K562 (cell line): Measurements from ENCODE around the gene OTP. TPM values are rescaled to one million over a fixed set of nuclear protein-coding genes. Genes with fewer than 3 reads are reported as not detected.

Experiments used
- ATAC-seq: fragments of 200-7000 bp; cut with Tn5 transposase; 3 replicates; pipeline ENCODE4 v1.9.1; 2020; ENCODE audit warnings: moderate library complexity
- BruUV-seq: library from RNA; stranded (reverse); fragments of 400-500 nt; replicated peaks from 2 replicates; lab custom pipeline; 2021; lab: Mats Ljungman, UMichigan
- CTCF ChIA-PET: fragments of 300-600 bp; formaldehyde crosslinking; extraction: SDS; loops from one replicate; lab custom pipeline; 2021; ENCODE audit warnings: low intra/inter-chr PET ratio; lab: Yijun Ruan, JAX
- POLR2A ChIA-PET: fragments of 300-600, 350-650 bp; sonication (Branson Sonifier 250); formaldehyde crosslinking; extraction: SDS; loops from one replicate; lab custom pipeline; 2021; ENCODE audit warnings: antibody characterized with exemption, inconsistent platforms; lab: Yijun Ruan, JAX
- DNase-seq, 4 experiments: peaks; one replicate each; pipeline versions ENCODE4 v3.0.0 to v3.0.0-alpha.2; 2011 to 2018; ENCODE audit warnings: low spot score in 3 of 4, mixed read lengths in 3 of 4; ENCODE audit errors: extremely low read depth in 1 of 4
- FAIRE-seq: peaks from 2 replicates; lab custom pipeline; 2011; peaks lifted over from hg19 to GRCh38; lab: Jason Lieb, UNC
- H2AFZ ChIP-seq: 2 replicates; pipeline ENCODE4 v1.6.0; 2011; ENCODE audit warnings: low read depth, low read length, control low read depth, inconsistent platforms
- H3K27ac ChIP-seq: fragments of 200-600 bp; 3 replicates; pipeline ENCODE4 v1.8.0; 2011; ENCODE audit warnings: low read depth, mild to moderate bottlenecking, control low read depth, inconsistent platforms, low read length, moderate library complexity, mixed read lengths; ENCODE audit errors: extremely low read depth
- H3K27me3 ChIP-seq, 2 experiments: fragments of 300-600 bp in 1 of 2; 2 replicates in 1 of 2; 3 replicates in 1 of 2; pipeline versions ENCODE4 v1.6.0 to v1.8.0; 2011; ENCODE audit warnings: inconsistent platforms in 2 of 2, low read length in 2 of 2, mild to moderate bottlenecking in 1 of 2, mixed read lengths in 1 of 2, moderate library complexity in 1 of 2; ENCODE audit not compliant: control insufficient read depth in 2 of 2, insufficient read depth in 2 of 2
- H3K36me3 ChIP-seq: fragments of 300-600 bp; 3 replicates; pipeline ENCODE4 v1.8.0; 2011; ENCODE audit warnings: mild to moderate bottlenecking, low read length, inconsistent platforms; ENCODE audit not compliant: control insufficient read depth, insufficient read depth
- H3K4me1 ChIP-seq, 2 experiments: fragments of 200-600 bp in 1 of 2; replicated peaks in 1 of 2; 2 replicates in 1 of 2; 3 replicates in 1 of 2; pipeline versions ENCODE4 v1.5.1 to v1.8.0; 2011; ENCODE audit warnings: inconsistent platforms in 2 of 2, low read length in 2 of 2, mild to moderate bottlenecking in 1 of 2, mixed read lengths in 1 of 2, moderate library complexity in 1 of 2; ENCODE audit not compliant: control insufficient read depth in 2 of 2, insufficient read depth in 2 of 2
- H3K4me2 ChIP-seq: 2 replicates; pipeline ENCODE4 v1.6.1; 2011; ENCODE audit warnings: low read length, control low read depth, inconsistent platforms, mixed read lengths; ENCODE audit not compliant: insufficient read depth
- H3K4me3 ChIP-seq: fragments of 200-600 bp; sonication (generic), shearing (Covaris generic); 2 replicates; pipeline ENCODE4 v1.5.1; 2016; ENCODE audit warnings: control low read depth, inconsistent platforms
- H3K79me2 ChIP-seq: fragments of 200-600 bp; 3 replicates; pipeline ENCODE4 v1.8.0; 2011; ENCODE audit warnings: low read length, inconsistent platforms; ENCODE audit not compliant: control insufficient read depth, insufficient read depth
- H3K9ac ChIP-seq, 2 experiments: 2 replicates each; pipeline versions ENCODE4 v1.6.0 to v1.6.1; 2011; ENCODE audit warnings: low read depth in 2 of 2, low read length in 2 of 2, control low read depth in 1 of 2, inconsistent platforms in 1 of 2, mild to moderate bottlenecking in 1 of 2, mixed read lengths in 1 of 2; ENCODE audit not compliant: insufficient read depth in 1 of 2
- H3K9me1 ChIP-seq: one replicate; pipeline ENCODE4 v1.6.0; 2011; ENCODE audit warnings: inconsistent platforms, mild to moderate bottlenecking, low read length, moderate library complexity; ENCODE audit not compliant: control insufficient read depth, insufficient read depth
- H3K9me3 ChIP-seq: replicated peaks from 2 replicates; pipeline ENCODE4 v1.5.1; 2011; ENCODE audit warnings: low read depth, low read length, inconsistent platforms; ENCODE audit not compliant: control insufficient read depth, insufficient read depth
- H4K20me1 ChIP-seq: replicated peaks from 2 replicates; pipeline ENCODE4 v1.6.1; 2011; ENCODE audit warnings: low read length, inconsistent platforms, mixed read lengths; ENCODE audit not compliant: control insufficient read depth, insufficient read depth
- CHD1 ChIP-seq: fragments of 200-600 bp; sonication (generic); IDR thresholded peaks from one replicate; pipeline ENCODE4 v1.6.1; 2012; ENCODE audit warnings: mild to moderate bottlenecking, moderate library complexity, low read length, inconsistent platforms
- FOXJ2 ChIP-seq: fragments of 200-800 bp; sonication (Bioruptor generic); IDR thresholded peaks from 2 replicates; pipeline ENCODE4 v1.6.1; 2016; ENCODE audit warnings: missing genetic modification characterization, missing compliant biosample characterization
- FOXP4 ChIP-seq: sonication (generic); formaldehyde crosslinking; IDR thresholded peaks from 2 replicates; pipeline ENCODE4 v1.8.0; 2022; ENCODE audit warnings: mild to moderate bottlenecking, missing genetic modification reagents, borderline replicate concordance
- GTF2B ChIP-seq: IDR thresholded peaks from 2 replicates; pipeline ENCODE4 v1.6.1; 2011; ENCODE audit not compliant: insufficient read length; ENCODE audit errors: extremely low read depth
- MTA3 ChIP-seq: fragments of 450-650 bp; formaldehyde crosslinking; IDR thresholded peaks from 2 replicates; pipeline ENCODE4 v1.6.1; 2017; ENCODE audit warnings: mild to moderate bottlenecking, borderline replicate concordance
- POLR2G ChIP-seq: fragments of 200-400 bp; formaldehyde crosslinking; IDR thresholded peaks from 2 replicates; pipeline ENCODE4 v1.6.1; 2017; ENCODE audit warnings: low read depth, mild to moderate bottlenecking, antibody characterized with exemption, low read length, moderate library complexity
- RAD21 ChIP-seq, 2 experiments: fragments of 250-450 bp in 1 of 2; fragments of 450-650 bp in 1 of 2; sonication (Bioruptor Pico) in 1 of 2; formaldehyde crosslinking in 1 of 2; IDR thresholded peaks in 1 of 2; conservative IDR thresholded peaks in 1 of 2; 2 replicates each; pipeline versions ENCODE4 v1.4.0 to v1.8.0; 2020 to 2022; ENCODE audit warnings: mild to moderate bottlenecking in 2 of 2, moderate library complexity in 1 of 2
- SLC30A9 ChIP-seq: fragments of 250-450 bp; sonication (Bioruptor Pico); IDR thresholded peaks from 2 replicates; pipeline ENCODE4 v1.8.0; 2022; ENCODE audit warnings: mild to moderate bottlenecking, moderate library complexity
- TAF15 ChIP-seq: fragments of 200-400 bp; formaldehyde crosslinking; IDR thresholded peaks from 2 replicates; pipeline ENCODE4 v1.6.1; 2017; ENCODE audit warnings: mild to moderate bottlenecking, low read depth, low read length, moderate library complexity
- TGIF2 ChIP-seq: sonication (generic); formaldehyde crosslinking; IDR thresholded peaks from 2 replicates; pipeline ENCODE4 v1.8.1; 2022; ENCODE audit warnings: mild to moderate bottlenecking, missing genetic modification reagents, moderate library complexity
- ZNF23 ChIP-seq: fragments of 250-450 bp; sonication (Bioruptor Pico); IDR thresholded peaks from 2 replicates; pipeline ENCODE4 v1.4.0; 2020; ENCODE audit warnings: mild to moderate bottlenecking
- WGBS: fragments of 100-300 bp; shearing (Covaris generic); methylation state at CpG from one replicate; pipeline ENCODE4 v1.1.6; 2016; ENCODE audit warnings: low coverage, mixed read lengths; ENCODE audit not compliant: insufficient coverage; ENCODE audit errors: missing lambda C conversion rate; 5-methylcytosine and 5-hydroxymethylcytosine counted together
- in situ Hi-C: fragments of 300-500 bp; cut with MboI; formaldehyde crosslinking; loops from 4 replicates; pipeline ENCODE4 v1.15.0; 2018; ENCODE audit warnings: inconsistent platforms, mixed read lengths
- intact Hi-C: fragments of 100-400 bp; cut with micrococcal nuclease; formaldehyde crosslinking; loops from 2 replicates; pipeline ENCODE4 v1.14.2; 2022
- polyA plus RNA-seq, 8 experiments: library from polyadenylated mRNA; depleted of rRNA in 4 of 8; stranded (reverse) in 5 of 8; unstranded in 3 of 8; fragments of >200 nt; fragmentation: Nextera tagmentation in 2 of 8; fragmentation: Illumina TruSeq in 1 of 8; extraction: Ambion mirVana in 2 of 8; extraction: Trizol in 1 of 8; gene quantifications; 2 replicates each; pipeline versions ENCODE4 v1.2.1 to v1.2.3, GENCODE V29; 2011 to 2014; ENCODE audit warnings: inconsistent platforms in 1 of 8, missing spikeins in 1 of 8
- total RNA-seq, 7 experiments: library from RNA; depleted of rRNA in 6 of 7; stranded (reverse); fragments of >200 nt in 6 of 7; fragmentation: Illumina TruSeq in 2 of 7; extraction: Trizol in 2 of 7; gene quantifications; 2 replicates each; pipeline versions ENCODE4 v1.2.1 to v1.2.3, GENCODE V29; 2011 to 2021; ENCODE audit warnings: low replicate concordance in 1 of 7
- TF ChIP-seq, protein P1 (sequence below): sonication (generic); formaldehyde crosslinking; IDR thresholded peaks from 2 replicates; pipeline ENCODE4 v1.4.0; 2020; ENCODE audit warnings: mild to moderate bottlenecking, missing genetic modification reagents
- TF ChIP-seq, protein P2 (sequence below): fragments of 450-650 bp; IDR thresholded peaks from 2 replicates; pipeline ENCODE4 v1.6.1; 2018; ENCODE audit warnings: mild to moderate bottlenecking, low read depth; ENCODE audit not compliant: partially characterized antibody

OTP gene
- total and polyA plus RNA-seq, 9 of the 15 experiments (the other 6 are each of a cell fraction or from before 2014, with no cell fraction given) = 0.04 to 0.16 (median 0.06) TPM; not detected in 4

- Histone ChIP-seq H3K27ac (no peak overlapping the region), H2AFZ (no peak overlapping the region), H3K4me2 (no peak overlapping the region), H3K27me3 (peaks cover 45 to 67% of the 10 kb centered on the region in 2 experiments; a peak in 4 of 5 replicates), H3K36me3 (no peaks in the 10 kb centered on the region), H3K9me1 (no peaks in the 10 kb centered on the region), H4K20me1 (0 out of 2 replicates have a peak, but pooled peaks cover 6% of the 10 kb centered on the region), H3K9me3 (no peaks in the 10 kb centered on the region), H3K79me2 (no peaks in the 10 kb centered on the region), H3K9ac (no peak overlapping the region), H3K4me1 (peaks cover 0 to 36% of the 10 kb centered on the region in 2 experiments; a peak in 2 of 5 replicates), H3K4me3 (no peak overlapping the region)
- in situ Hi-C loops (no loop called here), intact Hi-C loops (loop anchor here (10.0 kb wide), 2 partner anchors 68 to 342 kb away; no protein-coding TSS in a partner anchor)
- FAIRE-seq (no peak), DNase-seq (no peak), ATAC-seq (no peak)
- CTCF ChIA-PET = no interaction called here
- BruUV-seq = no TSS peak
- POLR2A ChIA-PET = interaction anchor here (0.6 kb wide), 2 partner anchors 381 to 821 kb away, joined by 3 read pairs; no protein-coding TSS in a partner anchor
- 13% methylated on average over 21 of the region's 21 CpGs for WGBS
- TF ChIP-seq ZNF23 (CRISPR knock-in tag) (no peak), TAF15 (no peak), CHD1 (no peak), FOXJ2 (tag) (no peak), SLC30A9 (CRISPR knock-in tag) (no peak), FOXP4 (CRISPR knock-in tag) (no peak), GTF2B (no peak), TGIF2 (CRISPR knock-in tag) (no peak), RAD21 (CRISPR knock-in tag; conservative IDR thresholded peaks at IDR 0.05 in 1 of 2, IDR thresholded peaks at IDR 0.05 in 1 of 2) (no peak), MTA3 (no peak), POLR2G (no peak)
- TF ChIP-seq, protein P1, sequence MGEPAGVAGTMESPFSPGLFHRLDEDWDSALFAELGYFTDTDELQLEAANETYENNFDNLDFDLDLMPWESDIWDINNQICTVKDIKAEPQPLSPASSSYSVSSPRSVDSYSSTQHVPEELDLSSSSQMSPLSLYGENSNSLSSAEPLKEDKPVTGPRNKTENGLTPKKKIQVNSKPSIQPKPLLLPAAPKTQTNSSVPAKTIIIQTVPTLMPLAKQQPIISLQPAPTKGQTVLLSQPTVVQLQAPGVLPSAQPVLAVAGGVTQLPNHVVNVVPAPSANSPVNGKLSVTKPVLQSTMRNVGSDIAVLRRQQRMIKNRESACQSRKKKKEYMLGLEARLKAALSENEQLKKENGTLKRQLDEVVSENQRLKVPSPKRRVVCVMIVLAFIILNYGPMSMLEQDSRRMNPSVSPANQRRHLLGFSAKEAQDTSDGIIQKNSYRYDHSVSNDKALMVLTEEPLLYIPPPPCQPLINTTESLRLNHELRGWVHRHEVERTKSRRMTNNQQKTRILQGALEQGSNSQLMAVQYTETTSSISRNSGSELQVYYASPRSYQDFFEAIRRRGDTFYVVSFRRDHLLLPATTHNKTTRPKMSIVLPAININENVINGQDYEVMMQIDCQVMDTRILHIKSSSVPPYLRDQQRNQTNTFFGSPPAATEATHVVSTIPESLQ (CRISPR knock-in tag) = no peak
- TF ChIP-seq, protein P2, sequence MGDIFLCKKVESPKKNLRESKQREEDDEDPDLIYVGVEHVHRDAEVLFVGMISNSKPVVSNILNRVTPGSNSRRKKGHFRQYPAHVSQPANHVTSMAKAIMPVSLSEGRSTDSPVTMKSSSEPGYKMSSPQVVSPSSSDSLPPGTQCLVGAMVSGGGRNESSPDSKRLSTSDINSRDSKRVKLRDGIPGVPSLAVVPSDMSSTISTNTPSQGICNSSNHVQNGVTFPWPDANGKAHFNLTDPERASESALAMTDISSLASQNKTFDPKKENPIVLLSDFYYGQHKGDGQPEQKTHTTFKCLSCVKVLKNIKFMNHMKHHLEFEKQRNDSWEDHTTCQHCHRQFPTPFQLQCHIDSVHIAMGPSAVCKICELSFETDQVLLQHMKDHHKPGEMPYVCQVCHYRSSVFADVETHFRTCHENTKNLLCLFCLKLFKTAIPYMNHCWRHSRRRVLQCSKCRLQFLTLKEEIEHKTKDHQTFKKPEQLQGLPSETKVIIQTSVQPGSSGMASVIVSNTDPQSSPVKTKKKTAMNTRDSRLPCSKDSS = no peak
These were observed 4.5 kb upstream of the OTP start for GRCh38 chr5:77642738-77643653.
